ENCODE results near the gene GAS7.

DNA sequence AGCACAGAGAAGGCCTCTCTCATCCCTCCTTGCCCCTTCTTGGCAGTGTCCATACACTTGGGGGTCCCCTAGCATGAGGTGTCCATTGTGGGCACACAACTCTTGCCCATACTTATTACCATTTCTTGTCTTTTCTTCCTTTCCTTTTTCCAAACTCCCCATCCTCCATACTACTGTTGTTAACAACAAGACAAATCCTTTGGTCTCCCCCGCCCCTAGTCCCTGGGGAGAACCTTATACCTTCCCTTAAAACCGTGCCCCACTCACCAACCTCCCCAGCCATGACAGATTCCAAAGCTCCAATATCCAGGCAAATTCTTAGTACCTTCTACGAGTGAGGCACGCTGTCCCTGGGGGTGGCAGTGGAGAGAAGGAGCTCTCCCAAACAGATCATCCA is 82.9 kb downstream of the GAS7 start:
- TF ChIP-seq, protein P1, sequence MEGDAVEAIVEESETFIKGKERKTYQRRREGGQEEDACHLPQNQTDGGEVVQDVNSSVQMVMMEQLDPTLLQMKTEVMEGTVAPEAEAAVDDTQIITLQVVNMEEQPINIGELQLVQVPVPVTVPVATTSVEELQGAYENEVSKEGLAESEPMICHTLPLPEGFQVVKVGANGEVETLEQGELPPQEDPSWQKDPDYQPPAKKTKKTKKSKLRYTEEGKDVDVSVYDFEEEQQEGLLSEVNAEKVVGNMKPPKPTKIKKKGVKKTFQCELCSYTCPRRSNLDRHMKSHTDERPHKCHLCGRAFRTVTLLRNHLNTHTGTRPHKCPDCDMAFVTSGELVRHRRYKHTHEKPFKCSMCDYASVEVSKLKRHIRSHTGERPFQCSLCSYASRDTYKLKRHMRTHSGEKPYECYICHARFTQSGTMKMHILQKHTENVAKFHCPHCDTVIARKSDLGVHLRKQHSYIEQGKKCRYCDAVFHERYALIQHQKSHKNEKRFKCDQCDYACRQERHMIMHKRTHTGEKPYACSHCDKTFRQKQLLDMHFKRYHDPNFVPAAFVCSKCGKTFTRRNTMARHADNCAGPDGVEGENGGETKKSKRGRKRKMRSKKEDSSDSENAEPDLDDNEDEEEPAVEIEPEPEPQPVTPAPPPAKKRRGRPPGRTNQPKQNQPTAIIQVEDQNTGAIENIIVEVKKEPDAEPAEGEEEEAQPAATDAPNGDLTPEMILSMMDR (IDR thresholded peaks at IDR 0.05): no peak
- no peak for TF ChIP-seq POLR2A (IDR thresholded peaks at IDR 0.05)
- no peak for TF ChIP-seq POLR2AphosphoS5 (IDR thresholded peaks at IDR 0.05)

All from prostate gland (tissue), 2 donors.